Motor neuron (in vitro differentiated cells): ENCODE data around the gene DCST2. TPM values are rescaled to one million over a fixed set of nuclear protein-coding genes. Genes with fewer than 3 reads are reported as not detected.

Experiments used
- ATAC-seq, 8 experiments: fragments of 200-7000 bp; cut with Tn5 transposase; replicated peaks in 6 of 8; 2 replicates each; pipeline ENCODE4 v1.8.0; 2021; ENCODE audit warnings: mild to moderate bottlenecking in 8 of 8, moderate library complexity in 8 of 8
- H3K27ac ChIP-seq, 2 donors: fragments of 250-450 bp; sonication (Bioruptor Pico); 2 replicates each; pipeline ENCODE4 v1.9.0; 2021; ENCODE audit warnings: antibody characterized with exemption in 2 of 2, mild to moderate bottlenecking in 2 of 2, moderate library complexity in 1 of 2
- H3K4me1 ChIP-seq, 2 donors: fragments of 250-450 bp; sonication (Bioruptor Pico); replicated peaks in 1 of 2; 2 replicates each; pipeline ENCODE4 v1.6.1; 2021; ENCODE audit warnings: antibody characterized with exemption in 2 of 2, mild to moderate bottlenecking in 2 of 2, moderate library complexity in 1 of 2
- H3K4me3 ChIP-seq, 5 donors: fragments of 250-450 bp; sonication (Bioruptor Pico); 2 replicates each; pipeline ENCODE4 v1.9.0; 2021; ENCODE audit warnings: antibody characterized with exemption in 5 of 5, mild to moderate bottlenecking in 5 of 5, moderate library complexity in 4 of 5
- WGBS, 10 experiments: fragments of 450-650 bp; shearing (Covaris generic); methylation state at CpG; one replicate each; pipeline ENCODE4 v1.0.0; 2022; 5-methylcytosine and 5-hydroxymethylcytosine counted together
- in situ Hi-C, 9 experiments: fragments of 400-800 bp; cut with MboI; loops; one replicate each; pipeline ENCODE4 v1.15.0; 2021; ENCODE audit warnings: low sequenced_read_pairs in 9 of 9, low pct_unique_long_range_greater_than_20kb in 2 of 9; ENCODE audit not compliant: unreplicated experiment in 9 of 9
- total RNA-seq, 8 experiments: library from RNA; unstranded; fragments of 300-600 nt; gene quantifications; 2 replicates each; pipeline versions ENCODE4 v1.2.3 to v1.2.4, GENCODE V29; 2022

DCST2 gene
- total RNA-seq, 8 experiments from 2014 or later, result 0.22 to 2.8 (median 0.78) TPM; not detected in 1

DNA sequence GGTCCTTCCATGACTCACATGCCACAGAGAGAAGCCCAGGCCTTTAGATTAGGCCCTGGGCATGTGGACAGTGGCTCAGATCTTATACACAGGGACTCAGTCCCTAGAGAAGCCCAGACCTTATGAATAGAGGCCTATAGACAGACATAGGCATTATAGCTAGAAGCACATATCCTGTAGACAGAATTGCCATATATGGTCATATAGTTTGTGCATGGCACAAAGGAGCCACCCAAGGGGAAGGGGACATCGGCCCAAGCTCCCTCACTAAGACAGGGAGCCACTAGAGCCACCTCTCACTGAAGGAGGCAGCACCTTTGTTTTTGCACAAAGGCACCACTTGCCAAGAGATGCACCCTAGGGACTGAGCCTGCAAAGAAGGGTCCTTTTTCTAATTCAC, 42.8 kb upstream of the DCST2 start:
- H3K4me3 ChIP-seq, result no peak overlapping the region

DNA sequence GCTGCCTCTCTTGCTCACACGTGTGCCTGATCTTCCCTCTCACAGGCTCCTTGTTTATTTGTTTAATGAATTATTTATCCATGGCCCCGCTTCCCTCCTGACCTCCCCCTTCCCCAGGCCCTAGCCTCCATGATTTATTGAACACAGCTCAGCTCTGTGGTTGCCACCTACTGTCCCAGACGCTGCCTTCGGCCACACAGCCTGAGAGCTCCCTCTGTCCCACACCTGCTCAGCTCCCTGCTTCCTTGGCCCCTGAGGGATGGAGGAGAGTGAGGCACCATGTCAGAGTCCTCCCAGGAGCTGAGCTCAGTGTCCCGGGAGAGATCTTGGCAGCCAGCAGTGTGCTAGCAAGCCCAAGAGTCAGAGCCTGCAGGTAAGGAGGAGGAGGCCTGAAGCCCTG, 42.0 kb upstream of the DCST2 start:
- H3K4me3 ChIP-seq, result no peak overlapping the region
- in situ Hi-C loops, result no loop called here
- H3K27ac ChIP-seq, result peak overlapping the region; percentile 44 to 52
- peaks cover 60 to 61% of the 10 kb centered on the region in 2 donors for H3K4me1 ChIP-seq
- peak in 5 of 8 experiments; percentile 17 to 48 (median 44) for ATAC-seq
- WGBS, 10 experiments, result 12 to 34% (median 17%) methylated on average over 2 to 4 of the region's 5 CpGs; no CpG with 5 or more reads in 7 of the 10 experiments

More for the DNA sequence above, 42.8 kb upstream of the DCST2 start:
- in situ Hi-C loops, result no loop called here
- Histone ChIP-seq H3K4me1 (peaks cover 51 to 58% of the 10 kb centered on the region in 2 donors), H3K27ac (peak overlapping the region in 1 of 2 donors; percentile 52)
- 43 to 83% (median 71%) methylated on average over 1 of the region's 1 CpG; no CpG with 5 or more reads in 7 of the 10 experiments for WGBS, 10 experiments
- no peak for ATAC-seq

DNA sequence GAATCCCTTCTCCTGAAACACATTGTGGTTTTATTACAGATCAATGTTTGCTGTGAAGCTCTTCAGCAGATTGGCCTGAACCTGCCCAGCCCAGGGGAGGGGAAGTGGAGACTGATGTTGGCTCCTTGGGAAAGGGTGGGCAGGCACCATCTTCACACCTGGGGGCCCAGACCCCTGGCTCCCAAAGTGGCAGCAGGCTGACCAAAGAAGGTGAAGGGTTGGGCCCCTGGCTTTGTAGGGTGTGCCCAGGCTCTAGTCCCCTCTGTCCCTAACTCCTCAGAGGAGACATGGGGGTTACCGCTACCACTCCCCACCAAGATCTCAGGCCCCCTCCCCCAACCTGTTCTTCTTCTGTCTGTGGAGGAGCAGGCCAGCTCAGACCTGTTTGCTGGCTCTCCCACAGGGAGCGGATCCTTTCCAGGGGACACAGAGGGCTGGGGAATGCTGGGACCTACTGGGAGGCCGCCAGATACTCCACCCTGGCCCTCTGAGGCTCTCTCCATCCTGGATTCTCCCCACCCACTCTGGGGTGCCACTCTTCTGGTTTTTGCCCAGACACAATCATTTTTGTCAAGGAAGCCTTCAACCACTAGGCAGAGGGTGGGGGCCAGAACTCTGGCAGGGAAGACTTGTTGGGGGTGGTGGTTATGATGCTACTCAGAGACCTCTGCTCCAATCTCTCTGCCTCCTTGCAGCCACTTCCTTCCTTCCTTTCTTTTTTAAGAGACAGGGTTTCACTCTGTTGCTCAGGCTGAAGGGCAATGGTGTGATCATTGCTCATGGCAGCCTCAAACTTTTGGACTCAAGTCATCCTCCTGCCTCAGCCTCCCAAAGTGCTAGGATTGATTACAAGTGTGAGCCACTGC, 40.0 kb upstream of the DCST2 start:
- WGBS, 10 experiments, result 20 to 100% (median 95%) methylated on average over 1 to 3 of the region's 3 CpGs; no CpG with 5 or more reads in 6 of the 10 experiments
- H3K4me1 ChIP-seq, result peaks cover 73 to 76% of the 10 kb centered on the region in 2 donors
- no peak for ATAC-seq
- H3K27ac ChIP-seq, result no peak overlapping the region
- H3K4me3 ChIP-seq, result no peak overlapping the region
- in situ Hi-C loops, result loop anchor here in 5 of 9 experiments (25.0 kb wide), 3 partner anchors 111 to 586 kb away; partner anchors contain the start of genes CHRNB2 (in 3 of the 5), UBE2Q1 (in 3 of the 5), CKS1B (in 2 of the 5) and PBXIP1 (in 2 of the 5)

DNA sequence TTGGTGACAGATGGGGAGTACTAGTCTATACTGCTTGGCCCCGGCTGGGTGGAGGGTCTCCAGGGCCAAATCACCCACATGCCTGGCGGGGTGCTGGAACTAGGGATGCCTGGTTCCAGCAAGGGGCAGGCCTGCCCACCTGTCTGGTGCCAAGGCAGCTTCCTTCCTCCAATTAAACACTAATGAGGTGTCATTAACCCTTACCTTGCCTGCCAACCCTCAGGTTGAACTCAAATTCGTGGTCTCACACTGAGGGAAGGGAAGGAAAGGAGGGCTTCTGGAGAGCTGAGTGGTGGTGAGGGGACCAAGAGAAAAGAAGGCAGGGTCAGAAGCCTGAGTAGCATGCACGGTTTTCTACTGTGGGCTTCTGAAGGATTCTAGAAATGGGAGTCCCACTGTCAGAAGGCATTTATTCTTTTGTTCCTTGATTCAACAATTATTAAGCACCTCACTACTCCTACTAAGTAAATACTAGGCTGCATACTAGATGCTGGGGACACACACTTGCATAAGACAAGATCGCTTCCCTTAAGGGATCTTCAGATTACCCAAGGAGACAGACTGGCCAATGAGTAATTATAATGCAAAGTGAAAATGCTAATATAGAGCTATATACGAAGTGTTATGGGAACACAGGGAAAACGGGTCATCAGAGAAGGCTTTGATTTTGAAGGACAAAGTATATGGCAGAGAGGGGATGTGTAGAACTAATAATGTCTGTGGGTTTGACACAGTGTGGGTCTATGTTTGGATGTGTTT, 39.1 kb upstream of the DCST2 start:
- Histone ChIP-seq H3K4me3 (no peak overlapping the region), H3K27ac (no peak overlapping the region), H3K4me1 (peaks cover 65 to 72% of the 10 kb centered on the region in 2 donors)
- peak in 2 of 8 experiments; percentile 3 to 17 for ATAC-seq
- WGBS, 10 experiments, result 13 to 100% (median 34%) methylated on average over 1 to 6 of the region's 7 CpGs; no CpG with 5 or more reads in 1 of the 10 experiments
- in situ Hi-C loops, result loop anchor here in 5 of 9 experiments (25.0 kb wide), 3 partner anchors 110 to 585 kb away; partner anchors contain the start of genes CHRNB2 (in 3 of the 5), UBE2Q1 (in 3 of the 5), CKS1B (in 2 of the 5) and PBXIP1 (in 2 of the 5)

DNA sequence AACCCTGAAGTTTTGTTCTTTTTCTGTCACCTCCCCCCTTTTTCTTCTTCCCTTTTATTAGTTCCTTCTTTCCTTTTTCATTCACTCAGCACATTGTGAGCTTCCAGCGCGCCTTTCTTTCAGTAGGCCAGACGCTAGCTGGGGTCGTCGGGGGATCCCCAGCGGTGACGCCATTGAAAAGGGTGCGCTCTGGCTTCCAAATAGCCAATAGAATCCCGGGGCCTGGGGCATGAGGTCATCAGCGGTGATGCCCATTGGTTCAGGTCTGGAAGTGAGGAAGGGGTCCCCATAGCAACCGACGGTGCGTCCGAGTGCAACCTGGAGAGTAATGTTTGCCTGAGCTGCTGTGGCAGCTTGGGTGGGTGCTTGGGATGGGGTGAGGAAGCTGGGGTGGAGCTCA, 38.1 kb upstream of the DCST2 start:
- ATAC-seq, result peak in 5 of 8 experiments; percentile 21 to 32 (median 24)
- Histone ChIP-seq H3K27ac (peak overlapping the region; percentile 14 to 52), H3K4me1 (peaks cover 62 to 66% of the 10 kb centered on the region in 2 donors), H3K4me3 (peak overlapping the region in 3 of 5 donors; percentile 13 to 35 (median 27))
- 23 to 100% (median 31%) methylated on average over 3 to 14 of the region's 14 CpGs for WGBS, 10 experiments
- in situ Hi-C loops, result loop anchor here in 5 of 9 experiments (25.0 kb wide), 3 partner anchors 109 to 584 kb away; partner anchors contain the start of genes CHRNB2 (in 3 of the 5), UBE2Q1 (in 3 of the 5), CKS1B (in 2 of the 5) and PBXIP1 (in 2 of the 5)

DNA sequence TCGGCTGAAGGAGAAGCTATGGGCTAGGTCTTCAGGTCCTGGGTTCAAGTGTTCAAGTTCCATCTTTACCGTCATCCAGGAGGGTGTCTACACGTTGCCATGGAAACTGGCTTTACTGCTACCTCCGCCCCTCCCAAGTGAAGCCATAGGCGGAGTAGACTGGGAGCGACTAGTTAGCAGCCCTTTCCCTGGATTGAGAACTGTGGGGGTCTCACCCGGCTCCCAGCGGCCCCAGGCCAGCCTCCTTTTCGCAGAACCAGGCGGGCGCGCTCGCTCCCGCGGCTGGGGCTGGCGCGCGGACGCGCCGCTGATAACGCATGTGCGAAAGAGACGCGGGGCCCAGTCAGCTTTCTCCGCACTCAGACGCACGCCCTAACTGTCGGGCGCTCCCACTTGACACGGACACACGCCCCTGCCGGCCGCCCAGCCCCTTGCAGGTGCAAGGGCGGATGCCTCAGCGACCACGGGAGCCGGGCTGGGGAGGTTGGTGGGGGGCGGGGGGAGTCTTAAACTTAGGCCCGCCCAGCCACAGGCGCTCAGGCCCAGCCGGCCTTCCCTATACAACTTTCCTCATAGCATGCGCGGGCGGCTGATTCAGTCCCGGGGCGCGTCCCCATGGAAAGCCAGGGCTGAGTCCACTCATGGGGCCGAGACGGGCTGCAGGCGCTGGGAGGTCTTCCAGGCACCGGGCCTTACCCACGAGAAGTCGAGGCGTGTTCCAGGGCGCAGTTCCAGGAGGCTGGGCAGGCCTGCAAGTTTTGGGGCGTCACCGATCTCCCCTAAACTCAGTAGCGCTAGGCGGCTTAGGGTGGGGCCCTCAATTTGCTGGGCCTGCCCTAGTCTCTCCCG, 37.4 kb upstream of the DCST2 start:
- ATAC-seq, result peak; percentile 75 to 95 (median 84)
- Histone ChIP-seq H3K4me1 (peaks cover 56 to 58% of the 10 kb centered on the region in 2 donors), H3K27ac (peak overlapping the region; percentile 14 to 52), H3K4me3 (peak overlapping the region; percentile 13 to 35 (median 24))
- in situ Hi-C loops, result loop anchor here in 5 of 9 experiments (25.0 kb wide), 3 partner anchors 109 to 584 kb away; partner anchors contain the start of genes CHRNB2 (in 3 of the 5), UBE2Q1 (in 3 of the 5), CKS1B (in 2 of the 5) and PBXIP1 (in 2 of the 5)
- WGBS, 10 experiments, result 0 to 20% (median 14%) methylated on average over 1 to 21 of the region's 61 CpGs; no CpG with 5 or more reads in 3 of the 10 experiments

DNA sequence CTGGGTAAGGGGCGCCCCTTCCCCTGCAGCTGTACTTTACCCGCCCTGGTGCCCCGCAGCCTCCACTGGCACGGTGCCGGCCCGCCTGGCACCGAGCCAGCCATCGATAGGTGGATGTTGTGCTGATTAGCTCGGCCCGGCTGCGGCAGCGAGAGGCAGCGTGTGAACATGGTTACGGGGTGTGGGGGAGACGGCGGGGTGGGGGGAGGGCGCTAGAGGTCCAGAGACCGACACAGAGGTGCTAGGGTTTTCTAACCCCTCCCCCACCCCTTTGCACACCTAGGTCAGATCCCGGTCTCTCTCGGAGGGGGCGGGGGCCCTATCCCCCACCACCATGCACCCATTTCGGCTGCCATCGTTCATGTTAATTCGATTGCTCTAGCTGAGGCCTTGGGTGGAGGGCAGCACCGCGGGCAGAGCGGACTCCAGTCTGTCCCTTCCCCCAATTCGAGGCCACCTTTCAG, 36.6 kb upstream of the DCST2 start:
- peaks cover 49 to 51% of the 10 kb centered on the region in 2 donors for H3K4me1 ChIP-seq
- in situ Hi-C loops, result loop anchor here in 5 of 9 experiments (25.0 kb wide), 3 partner anchors 108 to 583 kb away; partner anchors contain the start of genes CHRNB2 (in 3 of the 5), UBE2Q1 (in 3 of the 5), CKS1B (in 2 of the 5) and PBXIP1 (in 2 of the 5)
- 20% methylated on average over 1 of the region's 28 CpGs; no CpG with 5 or more reads in 9 of the 10 experiments for WGBS, 10 experiments
- H3K27ac ChIP-seq, result peak overlapping the region; percentile 40 to 52
- peak in 4 of 8 experiments; percentile 0 to 26 (median 8) for ATAC-seq
- peak overlapping the region in 4 of 5 donors; percentile 13 to 35 (median 26) for H3K4me3 ChIP-seq

DNA sequence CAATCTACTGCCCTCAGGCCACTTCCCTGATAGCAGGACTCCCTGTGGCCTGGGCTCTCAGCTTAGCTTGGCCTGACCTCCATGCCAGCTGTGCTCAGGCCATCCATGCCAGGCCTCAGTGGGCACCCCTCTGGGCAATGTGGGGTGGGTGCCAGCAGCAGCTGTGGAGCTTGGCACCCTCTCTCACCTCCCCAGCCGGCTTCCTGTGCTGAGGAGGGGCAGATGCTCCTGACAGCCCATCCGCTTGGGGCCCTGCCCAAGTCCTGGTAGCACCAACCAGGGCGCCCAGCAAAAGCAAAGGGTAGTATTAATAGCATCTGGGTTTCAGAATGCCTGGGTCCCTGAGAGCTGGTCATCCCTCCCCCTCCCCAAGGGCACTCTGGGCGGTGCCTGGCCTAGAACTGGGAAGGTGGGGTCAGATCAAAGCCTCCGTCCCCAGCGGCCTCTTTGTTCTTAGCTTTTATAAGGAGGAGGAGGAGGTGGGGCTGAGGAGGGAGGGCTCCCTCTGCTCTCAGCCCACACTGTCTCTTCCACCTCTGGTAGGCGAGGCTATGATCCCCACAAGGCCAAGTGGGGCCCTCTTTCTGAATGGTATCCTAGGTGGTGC, 36.1 kb upstream of the DCST2 start:
- peak in 3 of 8 experiments; percentile 23 to 40 (median 25) for ATAC-seq
- in situ Hi-C loops, result loop anchor here in 5 of 9 experiments (25.0 kb wide), 3 partner anchors 107 to 582 kb away; partner anchors contain the start of genes CHRNB2 (in 3 of the 5), UBE2Q1 (in 3 of the 5), CKS1B (in 2 of the 5) and PBXIP1 (in 2 of the 5)
- Histone ChIP-seq H3K27ac (peak overlapping the region; percentile 12 to 40), H3K4me3 (no peak overlapping the region), H3K4me1 (peaks cover 44 to 48% of the 10 kb centered on the region in 2 donors)
- WGBS, 10 experiments, result 40 to 100% (median 58%) methylated on average over 1 to 7 of the region's 7 CpGs; no CpG with 5 or more reads in 4 of the 10 experiments

DNA sequence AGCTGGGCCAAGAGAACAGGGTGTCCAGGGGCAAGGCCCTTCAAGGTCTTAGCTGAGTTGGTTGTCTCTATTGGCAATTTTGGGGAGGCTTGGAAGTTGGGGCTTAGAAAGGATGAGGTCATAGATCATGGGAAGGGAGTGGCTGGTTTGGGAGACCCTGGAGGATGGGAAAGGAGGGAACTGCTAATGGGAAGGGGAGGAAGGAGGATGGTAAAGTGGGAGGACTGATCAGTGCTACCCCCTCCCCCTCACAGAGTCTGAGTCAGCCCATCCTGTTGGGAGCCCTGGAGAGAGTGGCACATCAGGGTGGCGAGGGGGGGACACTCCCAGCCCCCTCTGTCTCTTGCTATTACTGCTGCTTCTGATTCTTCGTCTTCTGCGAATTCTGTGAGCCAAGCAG, 35.0 kb upstream of the DCST2 start:
- Histone ChIP-seq H3K27ac (peak overlapping the region in 1 of 2 donors; percentile 9), H3K4me3 (no peak overlapping the region), H3K4me1 (peaks cover 40 to 46% of the 10 kb centered on the region in 2 donors)
- in situ Hi-C loops, result loop anchor here in 5 of 9 experiments (25.0 kb wide), 3 partner anchors 106 to 581 kb away; partner anchors contain the start of genes CHRNB2 (in 3 of the 5), UBE2Q1 (in 3 of the 5), CKS1B (in 2 of the 5) and PBXIP1 (in 2 of the 5)
- 83 to 100% (median 90%) methylated on average over 1 to 3 of the region's 3 CpGs; no CpG with 5 or more reads in 5 of the 10 experiments for WGBS, 10 experiments
- ATAC-seq, result no peak

DNA sequence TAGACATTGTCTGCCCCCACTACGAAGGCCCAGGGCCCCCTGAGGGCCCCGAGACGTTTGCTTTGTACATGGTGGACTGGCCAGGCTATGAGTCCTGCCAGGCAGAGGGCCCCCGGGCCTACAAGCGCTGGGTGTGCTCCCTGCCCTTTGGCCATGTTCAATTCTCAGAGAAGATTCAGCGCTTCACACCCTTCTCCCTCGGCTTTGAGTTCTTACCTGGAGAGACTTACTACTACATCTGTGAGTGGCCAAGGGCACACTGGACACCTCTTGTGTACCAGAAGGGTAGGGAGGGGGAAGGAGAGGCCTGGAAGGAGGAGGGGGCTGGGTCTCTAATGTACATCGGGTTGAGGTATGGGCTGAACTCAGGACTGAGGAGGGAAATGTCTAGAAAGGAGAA, 33.2 kb upstream of the DCST2 start:
- in situ Hi-C loops, result loop anchor here in 5 of 9 experiments (25.0 kb wide), 3 partner anchors 104 to 579 kb away; partner anchors contain the start of genes CHRNB2 (in 3 of the 5), UBE2Q1 (in 3 of the 5), CKS1B (in 2 of the 5) and PBXIP1 (in 2 of the 5)
- no peak for ATAC-seq

More for the DNA sequence above, 33.2 kb upstream of the DCST2 start:
- no peak overlapping the region for H3K4me3 ChIP-seq
- peaks cover 30 to 43% of the 10 kb centered on the region in 2 donors for H3K4me1 ChIP-seq
- H3K27ac ChIP-seq, result no peak overlapping the region
- WGBS, 10 experiments, result 98 to 100% (median 100%) methylated on average over 1 to 4 of the region's 8 CpGs; no CpG with 5 or more reads in 6 of the 10 experiments
